ENCODE results near the gene PACRG. TPM values are rescaled to one million over a fixed set of nuclear protein-coding genes. Genes with fewer than 3 reads are reported as not detected.

Gene PACRG
- total and polyA plus RNA-seq, 10 of the 15 experiments (the other 5 are each of a cell fraction or from before 2014, with no cell fraction given), result not detected

DNA sequence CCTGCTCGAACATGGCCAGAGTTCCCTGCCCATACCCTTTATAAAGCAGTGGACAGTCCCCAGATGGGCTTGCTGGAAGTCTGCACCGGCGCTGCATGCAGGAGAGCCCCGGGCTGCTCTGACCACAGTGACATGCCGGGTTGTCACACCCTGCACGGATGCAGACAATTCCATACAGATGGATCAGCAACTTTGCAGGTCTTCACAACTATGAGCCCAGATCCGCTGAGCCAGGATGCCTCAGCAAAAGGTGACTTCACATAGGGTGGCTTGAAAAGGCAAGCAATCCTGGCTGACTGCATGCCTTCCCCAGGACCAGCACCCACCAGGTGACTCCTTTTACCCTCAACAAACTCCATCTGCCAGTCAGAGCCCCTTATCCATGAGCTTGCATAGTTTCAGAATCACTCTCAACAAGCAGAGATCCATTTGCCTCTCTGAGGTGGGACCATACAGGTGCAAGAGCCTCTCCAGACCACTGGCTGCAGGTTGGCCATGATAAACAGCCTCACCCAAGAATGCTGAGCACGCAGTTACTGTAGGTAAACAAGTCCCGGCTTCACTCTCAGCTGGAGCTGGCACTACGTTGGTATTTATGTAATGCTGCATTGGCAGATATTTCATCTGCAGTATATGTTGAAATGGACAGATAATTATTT is 503.7 kb downstream of the PACRG start (continued):
- no peak for TF ChIP-seq ZBTB4 (CRISPR knock-in tag; IDR thresholded peaks at IDR 0.05)
- TF ChIP-seq FOXM1 (IDR thresholded peaks at IDR 0.05; ENCODE audit: low read depth, low read length), result no peak
- no peak for TF ChIP-seq ASH2L (IDR thresholded peaks at IDR 0.05; ENCODE audit: borderline replicate concordance, low read depth)
- no peak for TF ChIP-seq MTA2 (IDR thresholded peaks at IDR 0.05; ENCODE audit: low read depth)

DNA sequence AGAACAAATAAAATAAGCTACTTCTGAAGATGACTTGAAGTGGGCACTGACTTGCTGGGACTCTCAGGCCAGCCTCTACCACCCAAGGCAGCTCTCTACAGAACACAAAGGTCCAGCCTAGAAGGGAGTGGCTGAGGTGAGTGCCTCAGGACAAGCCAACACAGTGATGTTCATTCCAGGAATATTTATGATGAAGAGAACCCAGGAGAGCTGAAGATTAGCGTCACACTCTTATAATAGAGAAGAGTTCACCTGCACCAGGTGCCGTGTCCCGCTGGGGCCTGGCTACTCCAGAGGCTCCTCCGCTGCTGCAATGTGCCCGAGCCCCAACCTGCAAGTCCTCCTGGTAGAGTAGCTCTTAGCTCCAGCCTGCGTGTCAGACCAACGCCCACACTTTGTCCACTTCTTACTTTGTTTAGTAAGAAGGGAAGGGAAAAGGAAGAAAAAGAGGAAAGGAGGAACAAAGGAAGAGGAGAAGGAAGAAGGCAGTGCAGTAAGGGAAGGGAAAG is 504.3 kb downstream of the PACRG start:
- Histone ChIP-seq H3K36me3 (ENCODE audit: control insufficient read depth in 2 of 2, insufficient read depth in 2 of 2, low read length in 1 of 2) (no peaks in the 10 kb centered on the region), H2AFZ (ENCODE audit: control insufficient read depth, low read depth, low read length) (no peak overlapping the region), H3K4me1 (ENCODE audit: control insufficient read depth, insufficient read depth, low read length) (no peaks in the 10 kb centered on the region), H3K9ac (ENCODE audit: control insufficient read depth, insufficient read depth, low read length) (no peak overlapping the region), H4K20me1 (ENCODE audit: control insufficient read depth, insufficient read depth) (no peaks in the 10 kb centered on the region), H3K9me3 (replicated peaks; ENCODE audit: control insufficient read depth, insufficient read depth, low read length) (no peaks in the 10 kb centered on the region), H3K27ac (ENCODE audit: control insufficient read depth, insufficient read depth) (no peak overlapping the region), H3K4me2 (ENCODE audit: control insufficient read depth, insufficient read depth) (no peak overlapping the region), H3K27me3 (replicated peaks in 1 of 2; ENCODE audit: control insufficient read depth in 2 of 2, insufficient read depth in 2 of 2, low read length in 1 of 2) (no peaks in the 10 kb centered on the region; a peak in 2 of 4 replicates), H3K4me3 (no peak overlapping the region), H3K79me2 (ENCODE audit: control insufficient read depth, insufficient read depth, low read length) (no peaks in the 10 kb centered on the region)
- WGBS (ENCODE audit: insufficient coverage, insufficient replicate concordance, low lambda C conversion rate, missing lambda C conversion rate), result 29% methylated on average over 7 of the region's 7 CpGs
- no TSS peak for BruUV-seq (replicated peaks)
- ChIA-PET CTCF (interaction anchor here (0.7 kb wide), 1 partner anchor 1436 kb away, joined by 3 read pairs; no protein-coding TSS in a partner anchor), POLR2A (no interaction called here), SMC1A (ENCODE audit: uncharacterized antibody, unreplicated experiment) (no interaction called here), RAD21 (ENCODE audit: unreplicated experiment) (no interaction called here)
- FAIRE-seq (no peak), DNase-seq (ENCODE audit: low read depth, low spot score) (no peak), ATAC-seq (no peak)
- in situ Hi-C loops (cut with MboI) (no loop called here), intact Hi-C loops (cut with micrococcal nuclease; ENCODE audit: unreplicated experiment) (no loop called here)
- TF ChIP-seq SREBF1 (IDR thresholded peaks at IDR 0.05; ENCODE audit: low read length) (no peak), ETV6 (conservative IDR thresholded peaks at IDR 0.05 in 1 of 2, IDR thresholded peaks at IDR 0.05 in 1 of 2; ENCODE audit: borderline replicate concordance in 1 of 2, low read depth in 1 of 2) (no peak), STAT3 (IDR thresholded peaks at IDR 0.05; ENCODE audit: low read depth, low read length) (no peak), NFXL1 (IDR thresholded peaks at IDR 0.05; ENCODE audit: borderline replicate concordance) (no peak), POLR2A (IDR thresholded peaks at IDR 0.05; ENCODE audit: low read depth, low read length) (no peak), FOS (IDR thresholded peaks at IDR 0.05; ENCODE audit: borderline replicate concordance, extremely low read depth, insufficient read length) (no peak), BMI1 (IDR thresholded peaks at IDR 0.05; ENCODE audit: borderline replicate concordance) (no peak), ZBTB11 (CRISPR knock-in tag; IDR thresholded peaks at IDR 0.05) (no peak), CBFB (IDR thresholded peaks at IDR 0.05; ENCODE audit: low read depth) (no peak), ZNF217 (IDR thresholded peaks at IDR 0.05) (no peak)
- TF ChIP-seq, protein P1, sequence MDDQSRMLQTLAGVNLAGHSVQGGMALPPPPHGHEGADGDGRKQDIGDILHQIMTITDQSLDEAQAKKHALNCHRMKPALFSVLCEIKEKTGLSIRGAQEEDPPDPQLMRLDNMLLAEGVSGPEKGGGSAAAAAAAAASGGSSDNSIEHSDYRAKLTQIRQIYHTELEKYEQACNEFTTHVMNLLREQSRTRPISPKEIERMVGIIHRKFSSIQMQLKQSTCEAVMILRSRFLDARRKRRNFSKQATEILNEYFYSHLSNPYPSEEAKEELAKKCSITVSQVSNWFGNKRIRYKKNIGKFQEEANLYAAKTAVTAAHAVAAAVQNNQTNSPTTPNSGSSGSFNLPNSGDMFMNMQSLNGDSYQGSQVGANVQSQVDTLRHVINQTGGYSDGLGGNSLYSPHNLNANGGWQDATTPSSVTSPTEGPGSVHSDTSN (IDR thresholded peaks at IDR 0.05; ENCODE audit: insufficient replicate concordance, low read depth, low read length), result no peak
